Spleen (tissue), 7 donors: ENCODE measurements around the gene CEP128.

Experiments used
- CTCF ChIP-seq, 11 experiments: fragments of 200-600 bp in 7 of 11; fragments of 450-650 bp in 4 of 11; sonication (generic) in 4 of 11; IDR thresholded peaks in 8 of 11; conservative IDR thresholded peaks in 3 of 11; 1 replicate in 7 of 11; 2 replicates in 4 of 11; pipeline versions ENCODE4 v1.4.0 to v1.8.0; 2016 to 2021; ENCODE audit warnings: antibody characterized with exemption in 11 of 11, inconsistent platforms in 4 of 11, mild to moderate bottlenecking in 1 of 11
- POLR2AphosphoS5 ChIP-seq, 3 donors: sonication (generic); formaldehyde crosslinking; IDR thresholded peaks; one replicate each; pipeline ENCODE4 v1.5.1; 2017; ENCODE audit warnings: antibody characterized with exemption in 3 of 3
- donor health status: DM: no; HTN: no; CAD: no; lungs with moderate emphysema.
- donor health status: DM: no; HTN: no; CAD: no.
- donor health status: DM: no; HTN: no; CAD: no.

GRCh38 chr14:80584744-80585505 is 356.6 kb downstream of the CEP128 start:
- no peak for TF ChIP-seq CTCF (IDR thresholded peaks at IDR 0.05 in 8 of 11, conservative IDR thresholded peaks at IDR 0.05 in 3 of 11)
- TF ChIP-seq POLR2AphosphoS5 (IDR thresholded peaks at IDR 0.05), result no peak
